GM21528 (cell line): Measurements from ENCODE around the gene SARNP.
A peak's percentile ranks its signal among the peaks of the same experiment; 100 is the strongest.
"Not testable (repeated sequence)": the region's sequence is repeated elsewhere in the genome, so short reads cannot be mapped to it uniquely, and the experiment has no call there.

Experiments
- ATAC-seq: cut with Tn5 transposase; IDR thresholded peaks from one replicate; pipeline ENCODE4 v1.9.1; 2021; ENCODE audit warnings: mild to moderate bottlenecking, moderate library complexity; ENCODE audit not compliant: unreplicated experiment, low FRiP score

SARNP gene

DNA sequence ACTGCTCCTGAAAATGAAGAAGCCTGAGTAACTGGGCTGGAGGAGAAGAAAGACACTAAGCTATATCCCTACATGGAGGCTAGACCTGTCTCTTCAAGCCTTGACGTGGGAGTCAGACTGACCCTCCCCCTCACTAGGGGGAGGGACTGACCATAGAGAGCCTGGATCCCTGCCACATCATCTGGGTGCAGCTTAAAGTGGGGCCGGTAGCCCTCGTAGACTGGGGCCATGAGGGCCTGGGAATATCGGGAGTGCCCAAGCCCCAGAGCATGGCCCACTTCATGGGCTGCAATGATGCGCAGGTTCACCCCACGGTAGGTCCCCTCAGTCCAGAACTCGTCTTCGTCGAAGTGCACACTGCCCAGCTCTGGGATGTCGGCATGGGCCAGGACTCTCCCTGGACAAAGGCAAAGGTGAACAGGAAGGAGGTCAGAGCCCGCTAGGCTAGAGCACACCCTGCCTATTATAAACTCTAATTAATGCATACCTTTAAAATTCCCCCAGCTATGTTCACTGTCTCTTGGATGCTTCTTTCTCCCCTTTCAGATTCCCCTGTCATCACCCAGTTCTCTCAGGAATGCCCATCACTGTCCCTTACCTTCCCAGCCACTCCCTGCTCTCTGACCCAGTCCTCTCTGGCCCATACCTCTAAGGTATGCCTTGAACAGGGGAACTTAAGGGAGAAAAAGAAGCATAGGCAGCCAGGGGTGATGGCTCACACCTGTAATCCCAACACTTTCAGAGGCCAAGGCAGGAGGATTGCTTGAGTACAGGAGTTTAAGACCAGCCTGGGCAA, 22.0 kb upstream of the SARNP start:
- no peak for ATAC-seq

DNA sequence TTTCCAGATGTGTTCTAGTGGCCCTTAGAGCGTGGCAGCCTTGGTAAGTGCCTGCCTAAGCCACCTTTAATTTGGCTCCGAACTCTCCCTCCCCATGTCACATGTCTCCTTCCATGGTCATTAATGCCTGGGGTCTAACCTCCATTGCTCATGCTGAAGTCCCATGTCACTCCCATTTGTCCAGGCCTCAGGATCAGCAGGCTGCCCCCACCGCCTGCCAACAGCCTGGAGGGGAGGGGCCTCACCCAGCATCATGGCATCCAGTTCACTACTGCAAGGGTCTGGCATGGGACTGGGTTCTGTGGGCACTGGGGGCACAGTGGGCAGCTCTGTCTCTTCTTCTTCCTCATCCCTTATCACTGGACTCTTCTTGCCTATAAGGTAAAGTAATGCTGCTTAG, 20.8 kb upstream of the SARNP start:
- no peak for ATAC-seq

DNA sequence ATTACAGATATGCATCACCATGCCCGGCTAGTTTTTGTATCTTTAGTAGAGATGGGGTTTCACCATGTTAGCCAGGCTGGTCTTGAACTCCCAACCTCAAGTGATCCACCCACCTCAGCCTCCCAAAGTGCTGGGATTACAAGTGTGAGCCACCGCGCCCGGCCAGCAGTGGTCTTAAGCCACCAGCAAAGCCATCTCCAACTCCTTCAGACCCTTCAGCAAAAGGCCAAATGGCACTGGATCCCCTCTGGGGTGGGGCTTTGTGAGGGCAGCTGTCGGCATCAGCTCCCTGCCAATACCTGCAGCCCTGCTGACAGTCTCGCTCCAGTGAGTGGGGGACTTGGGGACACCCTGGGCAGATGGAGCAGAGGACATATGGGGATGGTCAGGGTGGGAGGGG, 16.9 kb upstream of the SARNP start:
- ATAC-seq: not testable (repeated sequence)

DNA sequence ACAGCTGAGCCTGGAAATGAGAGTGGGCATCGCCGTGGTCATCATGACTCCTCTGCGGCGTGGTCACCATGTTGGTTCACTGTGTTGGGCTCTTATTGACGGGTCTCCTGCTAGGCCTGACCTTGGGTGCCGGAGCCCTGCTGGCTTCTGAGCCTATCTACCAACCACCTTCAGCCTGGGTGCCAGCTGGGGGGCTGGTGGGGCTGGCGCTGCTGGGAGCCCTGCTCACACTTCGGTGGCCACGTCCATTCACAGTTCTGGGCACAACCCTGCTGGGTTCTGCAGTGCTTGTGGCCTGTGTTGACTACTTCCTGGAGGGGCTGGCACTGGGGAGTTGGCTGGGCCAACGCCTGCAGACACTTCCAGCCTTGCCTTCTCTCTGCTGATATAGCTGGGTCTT, 15.5 kb upstream of the SARNP start:
- no peak for ATAC-seq

DNA sequence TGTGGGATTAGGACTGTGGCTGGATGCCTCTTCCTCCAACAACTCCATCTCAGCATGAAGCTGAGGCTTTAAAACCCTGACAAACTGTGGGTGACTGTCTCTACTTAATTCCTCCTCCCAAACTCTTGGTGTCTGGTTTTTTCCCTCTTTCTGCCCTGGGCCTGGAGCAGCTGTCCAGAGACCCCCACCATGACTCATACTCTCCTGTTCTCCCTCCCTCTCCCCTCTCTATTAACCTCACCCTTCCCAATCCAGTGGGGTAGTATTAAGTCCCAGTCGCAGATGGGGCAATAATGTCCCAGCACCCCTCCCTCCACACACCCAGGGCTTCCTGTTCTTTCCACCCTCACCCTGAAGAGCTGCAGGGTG, 13.9 kb upstream of the SARNP start:
- ATAC-seq: no peak

DNA sequence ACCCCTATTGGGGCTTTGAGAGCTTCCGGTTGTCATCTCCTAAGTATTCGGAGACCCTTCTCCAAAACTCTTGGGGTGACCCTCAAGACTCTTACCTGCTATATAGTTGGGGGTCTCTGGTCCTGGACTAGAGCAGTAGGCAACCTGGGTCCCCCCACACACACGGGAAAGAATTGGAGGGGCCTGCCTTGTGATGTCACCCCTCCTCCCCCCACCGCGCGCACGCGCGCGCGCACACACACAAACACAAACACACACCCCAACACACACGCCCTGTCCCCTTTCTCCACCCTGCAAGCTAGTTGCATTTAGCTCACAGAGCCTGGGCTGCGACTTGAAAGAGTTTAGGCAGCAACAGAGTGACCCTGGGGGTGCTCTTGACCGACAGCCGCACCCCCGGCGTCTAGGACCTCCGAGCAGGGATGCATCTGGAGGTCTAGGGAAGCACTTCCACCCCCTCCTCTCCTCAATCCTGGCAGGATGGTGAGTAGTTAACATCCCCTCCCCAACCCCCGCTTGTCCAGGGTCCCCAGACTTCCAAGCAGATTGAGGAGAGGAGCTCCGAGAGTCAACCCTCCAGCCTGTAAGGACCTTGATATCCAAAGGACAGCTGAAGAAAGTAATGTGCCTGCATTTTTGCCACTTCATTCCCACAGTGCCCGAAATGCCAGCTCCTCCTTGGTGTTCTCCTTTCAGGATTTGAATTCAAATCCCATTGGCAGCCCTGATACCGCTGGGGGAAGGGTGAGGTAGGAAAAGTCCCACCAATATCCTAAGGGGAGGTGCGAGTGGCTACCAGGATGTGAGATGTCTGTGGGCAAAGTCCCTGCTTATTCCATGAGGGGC, 13.3 kb upstream of the SARNP start:
- ATAC-seq: no peak

DNA sequence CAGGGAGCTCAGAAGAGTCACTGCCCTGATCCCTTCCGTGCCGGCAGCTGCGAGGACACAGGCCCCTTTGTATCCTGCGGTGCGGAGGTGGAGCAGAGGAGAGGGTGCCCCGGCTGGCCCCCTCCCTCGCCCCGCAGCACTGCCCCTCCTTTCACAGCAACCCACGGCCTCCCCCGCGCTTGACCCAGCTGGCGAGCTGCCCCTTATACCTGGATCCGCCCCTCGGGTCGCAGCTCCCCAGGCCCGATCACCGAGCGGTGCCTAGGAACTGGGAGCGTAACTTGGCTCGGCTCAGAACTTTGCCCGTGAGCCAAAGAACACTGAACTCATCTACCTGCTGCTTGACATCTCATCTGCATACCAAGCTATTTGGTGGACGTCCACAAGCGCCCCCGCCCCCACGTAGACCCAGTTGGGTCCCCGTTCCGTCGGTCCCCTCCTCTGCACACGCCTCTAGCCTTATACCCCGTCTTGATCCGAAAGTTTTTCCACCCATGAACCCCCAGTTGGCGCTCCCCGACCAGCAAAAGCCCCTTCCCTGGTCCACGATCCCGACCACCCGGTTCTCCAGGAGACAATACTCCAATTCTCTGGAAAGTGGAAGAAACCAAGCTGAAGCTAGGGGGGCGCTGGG, 12.6 kb upstream of the SARNP start:
- peak; percentile 28 for ATAC-seq

DNA sequence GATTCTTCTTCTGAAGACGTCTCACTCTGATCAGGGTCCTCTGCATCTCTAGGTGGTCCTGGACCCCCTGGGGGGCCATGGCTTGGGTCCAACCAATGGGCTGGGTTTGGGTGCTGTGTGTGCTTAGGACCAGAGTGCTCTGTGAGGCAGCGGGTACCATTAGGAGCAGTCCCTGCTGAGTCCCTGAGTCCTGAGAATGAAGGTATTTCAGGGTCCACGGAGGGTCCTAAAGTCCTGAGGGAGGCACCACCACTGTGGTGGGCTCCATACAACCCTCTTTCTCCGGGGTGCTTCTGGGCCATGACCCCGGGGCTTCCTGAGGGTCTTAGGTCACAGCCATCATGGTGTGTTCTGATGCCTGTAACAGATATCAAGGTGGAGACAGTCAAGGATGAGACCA, 10.8 kb upstream of the SARNP start:
- ATAC-seq: no peak

DNA sequence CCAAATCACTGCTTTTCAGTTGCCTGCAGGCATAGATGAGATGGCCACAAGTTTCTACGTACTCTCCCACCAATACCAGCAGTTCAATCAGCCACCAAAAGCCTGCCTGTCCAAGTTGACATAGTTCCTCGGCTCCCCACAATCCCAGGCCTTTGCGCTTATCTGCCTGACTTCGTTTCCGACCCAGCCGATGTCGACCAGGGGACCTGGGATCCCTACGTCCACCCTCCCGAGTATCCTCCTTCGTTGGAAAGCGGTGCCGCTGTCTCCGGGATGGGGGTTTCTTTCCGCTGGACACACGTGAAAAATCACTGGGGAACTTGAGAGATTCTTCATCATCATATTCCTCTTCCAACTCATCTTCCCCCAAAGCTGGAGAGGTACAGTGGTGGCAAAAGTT, 10.3 kb upstream of the SARNP start:
- no peak for ATAC-seq

DNA sequence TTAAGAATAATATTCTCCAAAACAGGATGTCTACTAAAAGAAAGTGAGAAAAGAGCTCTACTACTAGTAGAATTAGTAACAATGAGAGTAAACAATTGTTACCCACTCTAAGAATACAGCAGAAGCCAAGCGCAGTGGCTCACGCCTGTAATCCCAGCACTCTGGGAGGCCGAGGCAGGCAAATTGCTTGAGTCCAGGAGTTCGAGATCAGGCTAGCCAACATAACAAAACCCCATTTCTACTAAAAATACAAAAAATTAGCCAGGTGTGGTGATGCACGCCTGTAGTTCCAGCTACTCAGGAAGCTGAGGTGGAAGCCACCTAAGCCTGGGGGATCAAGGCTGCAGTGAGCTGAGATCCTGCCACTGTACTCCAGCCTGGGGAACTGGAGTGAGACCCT, 7.2 kb upstream of the SARNP start:
- ATAC-seq: no peak

DNA sequence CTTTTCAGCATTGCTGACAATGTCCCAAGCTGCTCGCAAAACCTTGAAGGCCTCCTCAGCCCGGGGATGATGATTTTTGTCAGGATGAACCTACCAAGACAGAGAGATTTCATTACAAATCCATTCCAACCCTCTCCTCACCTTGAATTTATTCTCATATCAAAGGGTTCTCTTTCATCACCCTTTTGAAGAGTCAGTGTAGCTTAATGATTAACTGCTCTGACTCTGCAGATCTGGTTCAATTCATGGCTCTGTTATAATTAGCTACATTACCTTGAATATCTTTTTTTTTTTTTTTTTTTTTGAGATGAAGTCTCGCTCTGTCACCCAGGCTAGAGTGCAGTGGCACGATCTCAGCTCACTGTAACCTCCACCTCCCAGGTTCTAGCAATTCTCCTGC, 5.9 kb upstream of the SARNP start:
- no peak for ATAC-seq

DNA sequence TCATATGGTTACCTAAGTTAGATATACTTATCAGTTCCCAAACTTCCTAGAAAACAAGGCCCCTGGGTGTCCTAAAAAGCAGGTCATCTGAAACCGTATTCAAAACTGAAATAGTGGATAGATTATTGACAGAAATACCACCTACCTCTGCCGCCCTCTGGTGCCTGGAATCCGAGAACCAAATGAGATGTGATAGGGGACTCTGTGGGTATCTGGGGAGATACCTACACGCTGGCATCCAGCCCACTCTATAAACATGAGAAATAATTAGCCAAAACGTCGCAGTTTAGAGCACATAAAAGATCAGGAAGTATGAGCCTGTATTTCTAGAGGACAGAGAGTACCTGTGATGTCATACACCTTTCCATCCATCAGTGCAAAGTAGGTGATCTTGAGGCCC, 4.7 kb upstream of the SARNP start:
- no peak for ATAC-seq

DNA sequence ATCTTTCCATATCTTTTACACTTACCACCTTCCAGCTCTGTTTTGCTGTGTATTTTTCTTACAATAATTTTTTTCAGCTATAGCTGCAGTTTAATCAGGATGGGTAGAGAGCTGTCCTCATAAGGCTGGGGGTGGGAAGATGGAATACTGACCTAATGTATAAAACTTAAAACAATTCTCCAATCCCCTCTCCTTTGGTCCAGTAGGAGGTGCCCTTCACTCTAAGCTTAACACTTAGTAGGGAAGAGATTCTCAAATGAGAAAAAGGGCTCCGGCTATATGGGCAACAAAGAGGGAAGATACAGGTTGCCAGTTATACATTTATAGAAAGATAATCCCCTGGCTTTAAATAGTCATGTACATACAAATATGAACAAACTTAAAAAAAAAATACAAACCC, 3.2 kb upstream of the SARNP start:
- no peak for ATAC-seq

DNA sequence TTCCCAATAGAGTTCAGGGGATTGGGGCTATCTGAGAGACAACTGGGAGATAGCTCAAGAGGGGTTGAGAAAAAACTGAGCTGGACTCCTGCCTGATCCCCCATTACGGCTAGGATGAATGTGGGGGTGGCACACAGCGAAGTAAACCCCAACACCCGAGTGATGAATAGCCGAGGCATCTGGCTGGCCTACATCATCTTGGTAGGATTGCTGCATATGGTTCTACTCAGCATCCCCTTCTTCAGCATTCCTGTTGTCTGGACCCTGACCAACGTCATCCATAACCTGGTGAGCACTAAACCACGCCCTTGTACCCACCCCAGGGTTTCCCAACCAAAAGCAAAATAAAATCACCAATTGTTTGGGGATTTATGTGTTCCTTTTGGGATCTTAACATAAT, 1.4 kb upstream of the SARNP start:
- ATAC-seq: no peak

DNA sequence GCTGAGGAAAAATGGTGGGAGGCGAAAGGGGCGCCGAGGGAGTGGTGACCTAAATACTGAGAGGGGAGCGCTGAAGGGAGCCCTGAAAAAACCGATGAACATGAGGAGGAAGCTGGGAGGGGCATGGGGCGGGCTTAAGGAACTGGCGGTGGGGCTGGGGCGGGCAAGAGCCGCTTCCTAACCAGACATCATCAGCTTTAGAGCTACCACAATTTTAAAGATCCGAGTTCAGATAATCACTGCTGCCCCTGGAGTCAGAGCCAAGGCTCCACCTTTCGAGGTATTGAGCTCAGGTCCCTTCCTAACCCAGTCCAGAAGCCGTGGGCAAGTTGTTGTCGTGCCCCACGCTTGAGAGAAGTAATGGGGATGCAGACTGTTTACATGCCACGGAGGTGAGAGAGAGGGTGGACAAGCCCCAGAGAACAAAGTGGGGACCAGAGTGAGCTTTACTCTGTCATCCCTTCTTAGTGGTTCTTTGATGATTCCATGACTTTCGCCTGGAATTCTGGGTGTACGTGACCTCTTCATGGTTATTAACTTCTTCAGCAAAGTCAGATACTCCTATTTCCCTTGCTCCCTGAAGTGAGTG, 710 bp upstream of the SARNP start:
- ATAC-seq: peak; percentile 27

DNA sequence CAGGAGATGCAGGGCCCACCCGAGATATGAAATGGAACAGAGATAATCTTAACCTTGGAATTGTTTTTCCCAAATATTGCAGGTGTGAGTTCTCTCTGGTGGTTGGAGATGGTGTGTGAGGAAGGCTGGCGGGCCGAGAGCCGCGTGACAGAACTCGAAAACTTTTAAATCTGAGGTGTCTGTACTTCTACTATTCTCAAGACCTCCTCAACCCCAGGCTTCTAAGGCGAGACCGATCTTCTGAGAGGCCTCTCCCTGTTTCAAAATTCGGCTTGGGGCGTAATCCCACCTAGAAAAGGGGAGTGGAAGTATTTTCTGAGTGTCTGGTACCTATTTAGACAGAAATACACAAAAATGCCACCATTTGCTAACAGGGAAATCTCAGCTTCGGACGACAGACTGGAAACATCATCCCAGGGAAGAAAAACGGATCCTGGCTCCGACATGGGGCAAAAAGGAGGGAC, 611 bp downstream of the SARNP start:
- ATAC-seq: no peak

DNA sequence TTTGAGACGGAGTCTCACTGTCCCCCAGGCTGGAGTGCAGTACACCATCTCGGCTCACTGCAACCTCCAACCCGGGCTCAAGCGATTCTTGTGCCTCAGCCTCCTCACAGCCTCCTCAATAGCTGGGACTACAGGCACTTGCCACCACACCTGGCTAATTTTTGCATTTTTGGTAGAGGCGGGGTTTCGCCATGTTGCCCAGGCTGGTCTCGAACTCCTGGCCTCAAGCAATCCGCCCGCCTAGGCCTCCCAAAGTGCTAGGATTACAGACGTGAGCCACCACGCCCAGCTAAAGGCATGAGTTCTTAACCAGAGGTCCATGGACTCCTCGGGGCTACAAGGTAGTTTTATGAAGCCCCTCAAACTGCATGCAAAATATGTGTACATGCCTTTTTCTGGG, 2.1 kb downstream of the SARNP start:
- no peak for ATAC-seq

DNA sequence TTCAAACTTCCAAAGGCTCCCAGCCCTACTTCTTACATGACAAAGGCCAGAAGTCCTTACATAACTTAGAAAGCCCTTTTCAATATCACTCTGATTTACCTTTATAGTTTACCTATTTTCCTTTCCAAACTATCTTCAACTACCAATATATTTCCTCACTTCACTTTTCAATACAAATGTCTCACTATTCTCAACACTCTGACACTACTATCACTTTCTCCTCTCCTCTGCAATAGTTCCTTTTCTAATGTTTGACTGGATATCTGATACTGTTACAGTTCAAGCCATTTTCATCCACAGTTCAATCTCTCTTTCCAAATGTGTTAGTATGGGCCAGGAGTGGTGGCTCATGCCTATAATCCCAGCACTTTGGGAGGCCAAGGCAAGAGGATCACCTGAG, 3.3 kb downstream of the SARNP start:
- no peak for ATAC-seq

DNA sequence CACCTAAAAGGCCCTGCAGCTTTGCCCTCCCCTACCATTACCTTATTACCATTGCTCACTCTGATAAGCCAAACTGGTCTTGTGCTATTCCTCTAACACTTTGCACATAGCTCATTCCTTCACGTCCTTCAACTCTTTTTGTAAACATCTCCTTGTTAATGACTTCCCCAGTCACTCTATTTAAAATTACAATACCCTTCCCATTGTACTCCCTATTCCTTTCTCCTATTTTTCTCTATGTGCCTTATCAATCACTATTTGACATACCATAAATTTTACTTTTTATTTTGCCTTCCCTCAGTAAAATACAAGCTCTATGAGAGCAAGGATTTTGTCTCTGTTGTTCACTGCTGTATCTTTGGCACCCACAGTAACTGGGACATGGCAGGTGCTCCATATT, 5.4 kb downstream of the SARNP start:
- ATAC-seq: no peak

DNA sequence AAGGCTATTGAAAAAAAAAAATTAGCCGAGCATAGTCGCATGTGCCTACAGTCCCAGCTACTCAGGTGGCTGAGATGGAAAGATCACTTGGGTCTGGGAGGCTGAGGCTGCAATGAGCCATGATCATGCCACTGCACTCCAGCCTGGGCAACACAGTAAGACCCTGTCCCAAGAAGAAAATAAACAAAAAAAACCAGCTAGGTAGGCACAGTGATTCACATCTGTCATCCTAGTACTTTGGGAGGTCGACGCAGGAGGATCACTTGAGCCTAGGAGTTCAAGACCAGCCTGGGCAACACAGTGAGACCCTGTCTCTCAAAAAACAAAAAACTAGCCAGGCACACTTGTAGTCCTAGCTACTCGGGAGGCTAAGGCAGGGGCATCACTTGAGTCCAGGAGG, 8.2 kb downstream of the SARNP start:
- ATAC-seq: no peak

DNA sequence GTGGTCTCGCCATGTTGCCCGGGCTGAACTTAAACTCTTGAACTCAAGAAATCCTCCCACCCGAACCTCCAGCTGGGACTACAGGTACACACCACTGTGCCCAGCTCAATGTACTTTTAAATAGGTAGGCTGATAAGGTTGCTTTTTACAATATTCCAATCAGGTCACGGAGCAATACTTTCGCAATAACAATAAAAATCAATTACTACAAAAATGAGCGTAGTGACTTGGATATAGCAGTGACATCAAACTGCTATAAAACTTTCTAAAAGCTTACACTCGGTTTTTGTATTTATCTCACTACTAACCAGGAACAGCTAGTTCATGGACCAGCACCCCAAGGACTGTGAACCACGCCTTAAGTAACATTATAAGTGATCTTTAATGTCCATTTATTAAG, 10.5 kb downstream of the SARNP start:
- no peak for ATAC-seq
